ENCODE results near the gene OTULINL.

The OTULINL gene

DNA sequence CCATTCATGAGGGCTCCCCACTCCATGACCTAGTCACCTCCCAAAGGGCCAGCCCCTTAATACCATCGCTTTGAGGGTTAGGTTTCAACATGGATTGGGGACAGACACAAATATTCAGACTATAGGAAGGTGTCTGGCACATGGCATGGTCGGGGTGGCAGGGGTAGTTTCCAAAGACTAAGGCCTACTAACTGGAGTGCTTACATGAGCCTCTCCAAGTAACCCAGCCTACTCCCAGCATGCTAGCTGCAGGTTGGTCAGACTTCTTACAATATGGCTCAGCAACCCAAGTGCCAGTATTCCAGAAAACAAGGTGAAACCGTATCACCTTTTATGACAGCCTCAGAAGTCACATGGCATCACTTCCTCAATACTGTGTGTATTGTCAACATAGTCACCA is 19.9 kb upstream of the OTULINL start:
- H3K4me3 ChIP-seq (ENCODE audit: control insufficient read depth, low read depth, low read length): no peak overlapping the region
- no peak for DNase-seq (ENCODE audit: low read depth)
- TF ChIP-seq, protein P1, sequence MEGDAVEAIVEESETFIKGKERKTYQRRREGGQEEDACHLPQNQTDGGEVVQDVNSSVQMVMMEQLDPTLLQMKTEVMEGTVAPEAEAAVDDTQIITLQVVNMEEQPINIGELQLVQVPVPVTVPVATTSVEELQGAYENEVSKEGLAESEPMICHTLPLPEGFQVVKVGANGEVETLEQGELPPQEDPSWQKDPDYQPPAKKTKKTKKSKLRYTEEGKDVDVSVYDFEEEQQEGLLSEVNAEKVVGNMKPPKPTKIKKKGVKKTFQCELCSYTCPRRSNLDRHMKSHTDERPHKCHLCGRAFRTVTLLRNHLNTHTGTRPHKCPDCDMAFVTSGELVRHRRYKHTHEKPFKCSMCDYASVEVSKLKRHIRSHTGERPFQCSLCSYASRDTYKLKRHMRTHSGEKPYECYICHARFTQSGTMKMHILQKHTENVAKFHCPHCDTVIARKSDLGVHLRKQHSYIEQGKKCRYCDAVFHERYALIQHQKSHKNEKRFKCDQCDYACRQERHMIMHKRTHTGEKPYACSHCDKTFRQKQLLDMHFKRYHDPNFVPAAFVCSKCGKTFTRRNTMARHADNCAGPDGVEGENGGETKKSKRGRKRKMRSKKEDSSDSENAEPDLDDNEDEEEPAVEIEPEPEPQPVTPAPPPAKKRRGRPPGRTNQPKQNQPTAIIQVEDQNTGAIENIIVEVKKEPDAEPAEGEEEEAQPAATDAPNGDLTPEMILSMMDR (IDR thresholded peaks at IDR 0.05; ENCODE audit: control insufficient read depth, insufficient read depth, low read depth, low read length, missing control alignments): no peak

DNA sequence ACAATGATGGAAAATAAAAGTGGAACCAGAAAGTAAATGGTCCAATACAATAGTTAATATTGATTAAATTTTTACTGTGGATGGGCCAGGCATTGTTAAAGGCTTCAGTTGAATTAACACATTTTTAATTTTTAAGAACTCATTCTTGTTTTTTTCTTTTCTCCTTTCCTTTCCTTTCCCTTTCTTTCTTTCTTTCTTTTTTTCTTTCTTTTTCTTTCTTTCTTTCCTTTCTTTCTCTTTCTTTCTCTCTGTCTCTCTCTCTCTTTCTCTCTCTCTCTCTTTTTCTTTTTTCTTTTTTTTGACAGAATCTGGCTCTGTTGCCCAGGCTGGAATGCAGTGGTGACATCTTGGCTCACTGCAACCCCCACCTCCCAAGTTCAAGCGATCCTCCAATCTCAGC is 13.3 kb upstream of the OTULINL start:
- no peak for DNase-seq (ENCODE audit: low read depth)
- H3K4me3 ChIP-seq (ENCODE audit: control insufficient read depth, low read depth, low read length): no peak overlapping the region
- TF ChIP-seq, protein P1 (IDR thresholded peaks at IDR 0.05; ENCODE audit: control insufficient read depth, insufficient read depth, low read depth, low read length, missing control alignments): no peak

- DNase-seq (ENCODE audit: low read depth): no peak
- TF ChIP-seq, protein P1 (IDR thresholded peaks at IDR 0.05; ENCODE audit: control insufficient read depth, insufficient read depth, low read depth, low read length, missing control alignments): no peak
- H3K4me3 ChIP-seq (ENCODE audit: control insufficient read depth, low read depth, low read length): no peak overlapping the region
Observed at GRCh38 chr5:14569948-14570691, 11.5 kb upstream of the OTULINL start.

GRCh38 chr5:14571901-14572300 is 9.7 kb upstream of the OTULINL start:
- no peak for DNase-seq (ENCODE audit: low read depth)
- TF ChIP-seq, protein P1 (IDR thresholded peaks at IDR 0.05; ENCODE audit: control insufficient read depth, insufficient read depth, low read depth, low read length, missing control alignments): no peak
- no peak overlapping the region for H3K4me3 ChIP-seq (ENCODE audit: control insufficient read depth, low read depth, low read length)

- DNase-seq (ENCODE audit: low read depth): no peak
- H3K4me3 ChIP-seq (ENCODE audit: control insufficient read depth, low read depth, low read length): no peak overlapping the region
- TF ChIP-seq, protein P1 (IDR thresholded peaks at IDR 0.05; ENCODE audit: control insufficient read depth, insufficient read depth, low read depth, low read length, missing control alignments): no peak
Observed at GRCh38 chr5:14572385-14572784, 9.2 kb upstream of the OTULINL start.

DNA sequence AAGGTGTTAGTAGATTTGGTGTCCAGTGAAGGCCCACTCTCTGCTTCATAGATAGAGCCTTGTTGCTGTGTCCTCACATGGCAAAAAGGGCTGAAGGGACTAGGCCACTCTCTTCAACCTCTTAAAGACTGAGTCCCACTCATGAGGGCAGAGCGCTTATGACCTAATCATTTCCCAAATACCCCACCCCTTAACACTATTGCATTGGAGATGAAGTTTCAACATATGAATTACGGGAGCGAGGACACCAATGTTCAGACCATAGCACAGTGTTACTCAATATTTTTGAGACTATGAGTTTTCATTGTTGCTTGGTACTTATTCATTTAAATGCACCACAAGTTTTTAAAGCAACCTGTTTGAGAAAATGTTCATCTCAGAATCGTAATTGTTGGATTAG is 8.8 kb upstream of the OTULINL start:
- no peak overlapping the region for H3K4me3 ChIP-seq (ENCODE audit: control insufficient read depth, low read depth, low read length)
- TF ChIP-seq, protein P1 (IDR thresholded peaks at IDR 0.05; ENCODE audit: control insufficient read depth, insufficient read depth, low read depth, low read length, missing control alignments): no peak
- no peak for DNase-seq (ENCODE audit: low read depth)

All from AG09309 (cell line).